ENCODE data around the gene SPAG17. TPM values are rescaled to one million over a fixed set of nuclear protein-coding genes. Genes with fewer than 3 reads are reported as not detected.

SPAG17 gene
- total and polyA plus RNA-seq, 9 donors, result 0.08 to 39.5 (median 0.67) TPM

DNA sequence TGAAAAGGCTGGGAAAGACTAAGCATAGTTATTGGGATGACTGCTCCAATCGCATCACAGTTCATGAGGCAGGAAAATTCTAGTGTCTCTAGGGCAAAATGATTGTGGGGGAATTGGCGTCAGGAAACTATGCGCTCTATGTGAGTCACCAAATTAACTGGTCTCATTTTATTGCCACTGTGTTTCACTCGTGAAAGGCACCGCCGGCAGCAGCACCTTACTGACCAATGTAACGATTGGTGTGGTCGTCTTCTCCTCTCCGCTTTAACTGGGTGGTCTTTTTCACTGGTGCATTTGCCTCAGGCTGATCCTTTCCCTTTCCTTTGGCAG is 83.5 kb downstream of the SPAG17 start:
- intact Hi-C loops (cut with DNase I), result no loop called here
- no peaks in the 10 kb centered on the region for H3K4me1 ChIP-seq (ENCODE audit: insufficient read depth)
- H3K36me3 ChIP-seq, result no peaks in the 10 kb centered on the region
- no peak overlapping the region for H3K4me3 ChIP-seq
- H3K9me3 ChIP-seq, result no peaks in the 10 kb centered on the region
- H3K27ac ChIP-seq, result no peak overlapping the region
- no peaks in the 10 kb centered on the region for H3K27me3 ChIP-seq
- TF ChIP-seq, protein P1, sequence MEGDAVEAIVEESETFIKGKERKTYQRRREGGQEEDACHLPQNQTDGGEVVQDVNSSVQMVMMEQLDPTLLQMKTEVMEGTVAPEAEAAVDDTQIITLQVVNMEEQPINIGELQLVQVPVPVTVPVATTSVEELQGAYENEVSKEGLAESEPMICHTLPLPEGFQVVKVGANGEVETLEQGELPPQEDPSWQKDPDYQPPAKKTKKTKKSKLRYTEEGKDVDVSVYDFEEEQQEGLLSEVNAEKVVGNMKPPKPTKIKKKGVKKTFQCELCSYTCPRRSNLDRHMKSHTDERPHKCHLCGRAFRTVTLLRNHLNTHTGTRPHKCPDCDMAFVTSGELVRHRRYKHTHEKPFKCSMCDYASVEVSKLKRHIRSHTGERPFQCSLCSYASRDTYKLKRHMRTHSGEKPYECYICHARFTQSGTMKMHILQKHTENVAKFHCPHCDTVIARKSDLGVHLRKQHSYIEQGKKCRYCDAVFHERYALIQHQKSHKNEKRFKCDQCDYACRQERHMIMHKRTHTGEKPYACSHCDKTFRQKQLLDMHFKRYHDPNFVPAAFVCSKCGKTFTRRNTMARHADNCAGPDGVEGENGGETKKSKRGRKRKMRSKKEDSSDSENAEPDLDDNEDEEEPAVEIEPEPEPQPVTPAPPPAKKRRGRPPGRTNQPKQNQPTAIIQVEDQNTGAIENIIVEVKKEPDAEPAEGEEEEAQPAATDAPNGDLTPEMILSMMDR (IDR thresholded peaks at IDR 0.05), result no peak
- TF ChIP-seq POLR2A (IDR thresholded peaks at IDR 0.05), result no peak
- 74 to 78% (median 78%) methylated on average over 9 of the region's 9 CpGs for WGBS, 3 donors
- DNase-seq, result no peak

GRCh38 chr1:118100686-118101514 is 84.1 kb downstream of the SPAG17 start:
- intact Hi-C loops (cut with DNase I), result no loop called here
- TF ChIP-seq EP300 (IDR thresholded peaks at IDR 0.05), result no peak
- TF ChIP-seq, protein P1 (IDR thresholded peaks at IDR 0.05), result no peak
- no peak for TF ChIP-seq POLR2A (IDR thresholded peaks at IDR 0.05)
- Histone ChIP-seq H3K4me1 (ENCODE audit: insufficient read depth) (no peaks in the 10 kb centered on the region), H3K27me3 (no peaks in the 10 kb centered on the region), H3K9me3 (no peaks in the 10 kb centered on the region), H3K36me3 (no peaks in the 10 kb centered on the region), H3K4me3 (no peak overlapping the region), H3K27ac (no peak overlapping the region)
- DNase-seq, result no peak

DNA sequence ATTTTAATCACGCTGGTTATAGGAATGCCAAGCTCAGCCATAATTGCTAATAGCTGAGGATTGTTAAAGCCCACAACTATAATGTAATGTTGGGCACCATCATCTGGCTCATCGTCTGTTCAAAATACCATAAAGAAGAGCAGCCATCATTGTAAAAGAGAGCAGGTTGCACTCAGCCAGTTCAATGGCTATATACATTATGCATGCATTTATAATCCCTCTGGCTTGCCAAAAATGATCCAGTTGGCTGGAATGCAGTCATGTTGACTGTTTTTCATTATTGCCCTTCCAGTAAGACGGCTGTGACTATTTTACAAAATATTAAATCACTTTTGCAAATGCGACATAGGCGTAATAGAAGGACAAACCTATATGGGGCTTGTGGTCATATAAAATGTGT is 85.3 kb downstream of the SPAG17 start:
- no peaks in the 10 kb centered on the region for H3K9me3 ChIP-seq
- intact Hi-C loops (cut with DNase I), result no loop called here
- no peak for TF ChIP-seq EP300 (IDR thresholded peaks at IDR 0.05)
- TF ChIP-seq POLR2A (IDR thresholded peaks at IDR 0.05), result no peak
- TF ChIP-seq, protein P1 (IDR thresholded peaks at IDR 0.05), result no peak
- no peak overlapping the region for H3K4me3 ChIP-seq
- H3K27ac ChIP-seq, result no peak overlapping the region
- no peaks in the 10 kb centered on the region for H3K4me1 ChIP-seq (ENCODE audit: insufficient read depth)
- H3K36me3 ChIP-seq, result no peaks in the 10 kb centered on the region
- WGBS, 3 donors, result 73 to 79% (median 77%) methylated on average over 5 of the region's 5 CpGs
- no peak for DNase-seq
- H3K27me3 ChIP-seq, result no peaks in the 10 kb centered on the region

DNA sequence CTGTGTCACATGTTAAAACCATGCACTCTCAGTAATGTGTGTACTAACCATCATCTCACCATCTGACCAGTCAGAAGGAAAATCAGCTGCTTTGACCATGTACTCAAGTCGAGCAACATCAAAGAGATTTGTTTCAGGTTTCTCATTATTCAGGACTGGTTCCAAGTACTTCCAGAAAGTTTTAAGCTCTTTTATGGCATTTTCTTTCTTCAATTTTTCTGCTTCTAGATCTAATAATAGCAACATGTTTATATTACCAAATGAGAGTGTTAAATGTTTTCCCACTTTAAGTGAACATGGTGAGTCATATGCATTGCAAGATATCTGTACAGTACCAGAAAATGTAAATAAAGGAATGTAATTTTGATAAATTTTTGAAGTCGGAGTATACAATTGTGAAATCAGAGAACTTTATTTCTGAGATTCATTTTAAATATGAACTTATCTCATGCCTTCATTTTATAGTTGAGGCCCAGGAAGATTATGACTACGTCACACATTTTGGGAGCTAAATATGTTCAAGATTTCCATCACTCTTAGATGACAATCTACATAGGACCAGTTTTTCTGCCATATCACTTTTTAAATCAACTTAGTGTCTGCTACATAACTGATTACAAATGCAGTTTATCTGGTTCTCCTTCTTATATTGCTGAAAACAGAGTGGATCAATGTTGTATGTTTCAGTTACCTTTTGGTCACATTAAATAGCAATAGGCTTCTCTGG is 87.2 kb downstream of the SPAG17 start:
- Histone ChIP-seq H3K27ac (no peak overlapping the region), H3K36me3 (no peaks in the 10 kb centered on the region), H3K4me1 (ENCODE audit: insufficient read depth) (no peaks in the 10 kb centered on the region), H3K4me3 (no peak overlapping the region), H3K9me3 (no peaks in the 10 kb centered on the region), H3K27me3 (no peaks in the 10 kb centered on the region)
- TF ChIP-seq EP300 (IDR thresholded peaks at IDR 0.05) (no peak), POLR2A (IDR thresholded peaks at IDR 0.05) (no peak)
- TF ChIP-seq, protein P1 (IDR thresholded peaks at IDR 0.05), result no peak
- intact Hi-C loops (cut with DNase I), result no loop called here
- WGBS, 3 donors, result 40 to 55% (median 49%) methylated on average over 3 of the region's 3 CpGs
- DNase-seq, result no peak

Measured in ovary (tissue), 9 donors.